Kidney epithelial cell (primary cell): ENCODE measurements around the gene ELF5. TPM values are rescaled to one million over a fixed set of nuclear protein-coding genes. Genes with fewer than 3 reads are reported as not detected.

Experiments used
- DNase-seq: peaks from one replicate; pipeline ENCODE4 v3.0.0-alpha.2; 2010; ENCODE audit warnings: low read depth
- H3K27me3 ChIP-seq: 2 replicates; pipeline ENCODE4 v1.6.0; 2011; ENCODE audit warnings: low read length; ENCODE audit not compliant: control insufficient read depth, insufficient read depth
- H3K36me3 ChIP-seq: 2 replicates; pipeline ENCODE4 v1.5.1; 2011; ENCODE audit warnings: low read length; ENCODE audit not compliant: control insufficient read depth, insufficient read depth
- H3K4me3 ChIP-seq: 2 replicates; pipeline ENCODE4 v1.5.1; 2011; ENCODE audit warnings: low read depth, mild to moderate bottlenecking, control low read depth, low read length
- total RNA-seq: library from RNA; depleted of rRNA; stranded (reverse); fragments of >200 nt; gene quantifications from 2 replicates; pipeline ENCODE4 v1.2.3, GENCODE V29; 2015
- TF ChIP-seq, protein P1 (sequence below): IDR thresholded peaks from 2 replicates; pipeline ENCODE4 v1.5.1; 2011; ENCODE audit warnings: mild to moderate bottlenecking, moderate library complexity, low read length, control low read depth, inconsistent platforms; ENCODE audit not compliant: insufficient read depth, poor library complexity, severe bottlenecking

The ELF5 gene
- total RNA-seq, 1 donor from 2014 or later, result not detected

DNA sequence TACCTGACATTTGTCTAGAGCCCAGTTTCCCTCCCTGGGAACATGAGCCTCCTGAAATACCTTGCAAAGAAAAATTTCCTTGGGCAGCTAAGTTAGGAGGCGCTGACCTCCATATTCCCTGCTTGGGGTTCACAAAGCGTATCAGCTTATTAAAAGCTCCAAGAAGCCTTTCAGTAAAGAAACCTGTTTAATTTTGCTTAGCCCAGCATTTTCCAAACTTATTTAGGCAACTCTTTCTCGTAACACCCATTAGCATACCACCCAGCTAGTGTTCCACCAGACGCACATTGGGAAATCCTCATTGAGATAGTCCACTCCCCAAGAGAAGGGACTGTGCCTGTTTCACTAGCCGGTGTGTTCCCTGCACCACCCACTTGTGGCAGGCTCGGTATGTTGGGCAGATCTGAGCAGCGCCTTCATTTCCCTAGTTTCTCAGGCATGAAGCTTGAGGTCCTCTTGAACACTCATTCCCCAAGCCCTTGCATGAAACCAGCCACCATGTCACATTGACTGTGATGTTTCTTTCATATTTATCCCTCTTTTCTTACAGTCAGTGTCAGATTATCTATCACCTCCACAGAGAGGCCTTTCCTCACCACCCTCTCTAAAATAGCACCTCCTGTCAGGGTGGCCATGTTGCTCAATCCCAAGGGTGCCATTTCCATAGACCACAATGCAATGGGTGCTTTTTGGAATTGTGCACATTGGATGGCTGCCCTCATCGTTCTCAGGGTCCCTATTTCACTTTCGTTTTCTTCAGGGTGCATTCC, 12.5 kb upstream of the ELF5 start:
- H3K4me3 ChIP-seq, result no peak overlapping the region
- no peak for DNase-seq
- no peaks in the 10 kb centered on the region for H3K36me3 ChIP-seq
- no peaks in the 10 kb centered on the region for H3K27me3 ChIP-seq
- TF ChIP-seq, protein P1, sequence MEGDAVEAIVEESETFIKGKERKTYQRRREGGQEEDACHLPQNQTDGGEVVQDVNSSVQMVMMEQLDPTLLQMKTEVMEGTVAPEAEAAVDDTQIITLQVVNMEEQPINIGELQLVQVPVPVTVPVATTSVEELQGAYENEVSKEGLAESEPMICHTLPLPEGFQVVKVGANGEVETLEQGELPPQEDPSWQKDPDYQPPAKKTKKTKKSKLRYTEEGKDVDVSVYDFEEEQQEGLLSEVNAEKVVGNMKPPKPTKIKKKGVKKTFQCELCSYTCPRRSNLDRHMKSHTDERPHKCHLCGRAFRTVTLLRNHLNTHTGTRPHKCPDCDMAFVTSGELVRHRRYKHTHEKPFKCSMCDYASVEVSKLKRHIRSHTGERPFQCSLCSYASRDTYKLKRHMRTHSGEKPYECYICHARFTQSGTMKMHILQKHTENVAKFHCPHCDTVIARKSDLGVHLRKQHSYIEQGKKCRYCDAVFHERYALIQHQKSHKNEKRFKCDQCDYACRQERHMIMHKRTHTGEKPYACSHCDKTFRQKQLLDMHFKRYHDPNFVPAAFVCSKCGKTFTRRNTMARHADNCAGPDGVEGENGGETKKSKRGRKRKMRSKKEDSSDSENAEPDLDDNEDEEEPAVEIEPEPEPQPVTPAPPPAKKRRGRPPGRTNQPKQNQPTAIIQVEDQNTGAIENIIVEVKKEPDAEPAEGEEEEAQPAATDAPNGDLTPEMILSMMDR, result no peak

GRCh38 chr11:34525098-34525497, 11.5 kb upstream of the ELF5 start:
- no peak for DNase-seq
- Histone ChIP-seq H3K36me3 (no peaks in the 10 kb centered on the region), H3K4me3 (no peak overlapping the region), H3K27me3 (no peaks in the 10 kb centered on the region)
- TF ChIP-seq, protein P1, result no peak

GRCh38 chr11:34524696-34525095, 11.1 kb upstream of the ELF5 start:
- H3K4me3 ChIP-seq, result no peak overlapping the region
- no peaks in the 10 kb centered on the region for H3K27me3 ChIP-seq
- no peak for DNase-seq
- H3K36me3 ChIP-seq, result no peaks in the 10 kb centered on the region
- TF ChIP-seq, protein P1, result no peak

GRCh38 chr11:34523053-34523452, 9.5 kb upstream of the ELF5 start:
- no peaks in the 10 kb centered on the region for H3K27me3 ChIP-seq
- H3K4me3 ChIP-seq, result no peak overlapping the region
- no peaks in the 10 kb centered on the region for H3K36me3 ChIP-seq
- no peak for DNase-seq
- TF ChIP-seq, protein P1, result no peak

GRCh38 chr11:34522188-34522587, 8.6 kb upstream of the ELF5 start:
- no peak for DNase-seq
- Histone ChIP-seq H3K36me3 (no peaks in the 10 kb centered on the region), H3K27me3 (no peaks in the 10 kb centered on the region), H3K4me3 (no peak overlapping the region)
- TF ChIP-seq, protein P1, result no peak

- Histone ChIP-seq H3K4me3 (no peak overlapping the region), H3K36me3 (no peaks in the 10 kb centered on the region), H3K27me3 (no peaks in the 10 kb centered on the region)
- DNase-seq, result no peak
- TF ChIP-seq, protein P1, result no peak
These were observed 7.7 kb upstream of the ELF5 start for GRCh38 chr11:34521265-34521664.
